ENCODE measurements around the gene ATXN1.

DNA sequence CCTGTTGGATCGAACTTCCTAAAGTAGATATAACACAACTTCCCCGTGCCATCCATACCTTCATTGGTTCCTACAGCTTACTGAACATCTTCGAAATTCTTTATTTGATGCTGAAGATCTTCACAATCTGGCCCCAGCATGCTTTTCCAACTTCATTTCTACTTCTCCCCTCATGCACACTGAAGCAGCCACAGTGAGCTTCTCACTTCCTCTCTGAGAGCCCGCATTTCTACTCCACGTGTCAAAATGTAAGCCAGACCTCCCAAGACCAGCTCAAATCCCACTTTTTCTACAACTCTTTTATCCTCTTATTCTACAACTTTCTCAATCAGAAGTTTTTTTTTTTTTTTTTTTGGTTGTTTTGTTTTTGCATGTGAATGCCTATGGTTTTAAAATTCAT, 268.1 kb downstream of the ATXN1 start:
- TF ChIP-seq SUZ12 (IDR thresholded peaks at IDR 0.05) (no peak), SP1 (IDR thresholded peaks at IDR 0.05) (no peak), TARDBP (IDR thresholded peaks at IDR 0.05) (no peak), FOXM1 (IDR thresholded peaks at IDR 0.05; ENCODE audit: borderline replicate concordance) (no peak), ZNF384 (IDR thresholded peaks at IDR 0.05) (no peak), FOXK2 (IDR thresholded peaks at IDR 0.05) (no peak), ARNT (IDR thresholded peaks at IDR 0.05) (no peak), L3MBTL2 (conservative IDR thresholded peaks at IDR 0.05) (no peak), ELF4 (IDR thresholded peaks at IDR 0.05) (no peak), FOXA1 (IDR thresholded peaks at IDR 0.05) (no peak), HDGF (IDR thresholded peaks at IDR 0.05; ENCODE audit: borderline replicate concordance) (no peak)
- TF ChIP-seq, protein P1, sequence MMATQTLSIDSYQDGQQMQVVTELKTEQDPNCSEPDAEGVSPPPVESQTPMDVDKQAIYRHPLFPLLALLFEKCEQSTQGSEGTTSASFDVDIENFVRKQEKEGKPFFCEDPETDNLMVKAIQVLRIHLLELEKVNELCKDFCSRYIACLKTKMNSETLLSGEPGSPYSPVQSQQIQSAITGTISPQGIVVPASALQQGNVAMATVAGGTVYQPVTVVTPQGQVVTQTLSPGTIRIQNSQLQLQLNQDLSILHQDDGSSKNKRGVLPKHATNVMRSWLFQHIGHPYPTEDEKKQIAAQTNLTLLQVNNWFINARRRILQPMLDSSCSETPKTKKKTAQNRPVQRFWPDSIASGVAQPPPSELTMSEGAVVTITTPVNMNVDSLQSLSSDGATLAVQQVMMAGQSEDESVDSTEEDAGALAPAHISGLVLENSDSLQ (IDR thresholded peaks at IDR 0.05), result no peak

All from HEK293T (cell line).